Activated CD8-positive, alpha-beta T cell treated with anti-CD3 and anti-CD28 coated beads for 36 hours (primary cell): ENCODE data around the gene HNF1B. TPM values are rescaled to one million over a fixed set of nuclear protein-coding genes. Genes with fewer than 3 reads are reported as not detected.

Source experiments
- ATAC-seq: fragments of 200-7000 bp; cut with Tn5 transposase; one replicate; pipeline ENCODE4 v1.10.0; 2021; ENCODE audit warnings: mild to moderate bottlenecking, moderate library complexity
- CTCF ChIA-PET: fragments of 350-600 bp; sonication (Branson Sonifier 250); formaldehyde crosslinking; loops from one replicate; lab custom pipeline; 2021; ENCODE audit warnings: antibody characterized with exemption; lab: Charles Lee
- POLR2A ChIA-PET: fragments of 350-600 bp; sonication (Branson Sonifier 250); formaldehyde crosslinking; loops from one replicate; lab custom pipeline; 2021; ENCODE audit warnings: antibody characterized with exemption; lab: Charles Lee
- DNase-seq: peaks from one replicate; pipeline ENCODE4 v3.0.0-alpha.2; 2020
- H3K27ac Mint-ChIP-seq: one replicate; pipeline ENCODE4 v1.8.0; 2021; ENCODE audit warnings: mild to moderate bottlenecking, mixed read lengths
- H3K27me3 Mint-ChIP-seq: one replicate; pipeline ENCODE4 v1.8.0; 2021; ENCODE audit warnings: mixed read lengths
- H3K36me3 Mint-ChIP-seq: one replicate; pipeline ENCODE4 v1.8.0; 2021; ENCODE audit warnings: low read depth, mixed read lengths
- H3K4me1 Mint-ChIP-seq: one replicate; pipeline ENCODE4 v1.8.0; 2021; ENCODE audit warnings: low read depth, mixed read lengths
- H3K4me3 Mint-ChIP-seq: one replicate; pipeline ENCODE4 v1.8.0; 2021; ENCODE audit warnings: mild to moderate bottlenecking, moderate library complexity, mixed read lengths
- H3K9me3 Mint-ChIP-seq: one replicate; pipeline ENCODE4 v1.8.0; 2021; ENCODE audit warnings: mixed read lengths
- CTCF ChIP-seq: fragments of 200-600 bp; IDR thresholded peaks from one replicate; pipeline ENCODE4 v1.8.0; 2022; ENCODE audit warnings: antibody characterized with exemption, mild to moderate bottlenecking
- intact Hi-C: fragments of 100-400 bp; cut with micrococcal nuclease; formaldehyde crosslinking; loops from one replicate; pipeline ENCODE4 v1.10.0; 2022
- total RNA-seq, 2 experiments: library from RNA; stranded (reverse); gene quantifications; one replicate each; pipeline ENCODE4 v1.2.3, GENCODE V29; 2021

The HNF1B gene
- total RNA-seq, 2 experiments from 2014 or later, result 0.59 to 0.60 TPM

GRCh38 chr17:37717627-37718323, 27.1 kb downstream of the HNF1B start:
- no peak for TF ChIP-seq CTCF
- CTCF ChIA-PET, result interaction anchor here (0.8 to 1.5 kb wide), 7 partner anchors 15 to 98 kb away, joined by 3 to 4 read pairs (median 3); no protein-coding TSS in a partner anchor
- peaks cover 7% of the 10 kb centered on the region for H3K27me3 Mint-ChIP-seq
- peaks cover 2% of the 10 kb centered on the region for H3K9me3 Mint-ChIP-seq
- H3K4me1 Mint-ChIP-seq, result peaks cover 17% of the 10 kb centered on the region
- POLR2A ChIA-PET, result interaction anchor here (0.6 to 1.0 kb wide), 3 partner anchors 16 to 626 kb away, joined by 3 read pairs; no protein-coding TSS in a partner anchor
- no peak for DNase-seq
- no peaks in the 10 kb centered on the region for H3K36me3 Mint-ChIP-seq
- no peak overlapping the region for H3K4me3 Mint-ChIP-seq
- intact Hi-C loops, result no loop called here
- ATAC-seq, result peak; percentile 20
- H3K27ac Mint-ChIP-seq, result peak overlapping the region; percentile 55

GRCh38 chr17:37714897-37715296, 30.0 kb downstream of the HNF1B start:
- Mint-ChIP-seq H3K4me3 (no peak overlapping the region), H3K4me1 (peaks cover 15% of the 10 kb centered on the region), H3K27ac (no peak overlapping the region), H3K27me3 (peaks cover 14% of the 10 kb centered on the region), H3K36me3 (no peaks in the 10 kb centered on the region), H3K9me3 (peaks cover 2% of the 10 kb centered on the region)
- ATAC-seq, result no peak
- no peak for TF ChIP-seq CTCF
- ChIA-PET POLR2A (no interaction called here), CTCF (no interaction called here)
- intact Hi-C loops, result loop anchor here (5.0 kb wide), 1 partner anchor 57 kb away; no protein-coding TSS in a partner anchor
- DNase-seq, result no peak

GRCh38 chr17:37713624-37714023, 31.2 kb downstream of the HNF1B start:
- ATAC-seq, result no peak
- Mint-ChIP-seq H3K9me3 (peaks cover 1% of the 10 kb centered on the region), H3K4me3 (no peak overlapping the region), H3K27ac (no peak overlapping the region), H3K27me3 (peaks cover 16% of the 10 kb centered on the region), H3K36me3 (no peaks in the 10 kb centered on the region), H3K4me1 (peaks cover 17% of the 10 kb centered on the region)
- intact Hi-C loops, result loop anchor here (5.0 kb wide), 1 partner anchor 59 kb away; no protein-coding TSS in a partner anchor
- ChIA-PET POLR2A (interaction anchor here (0.6 kb wide), 1 partner anchor 177 kb away, joined by 3 read pairs; no protein-coding TSS in a partner anchor), CTCF (no interaction called here)
- DNase-seq, result no peak
- TF ChIP-seq CTCF, result no peak

GRCh38 chr17:37713028-37713431, 31.8 kb downstream of the HNF1B start:
- ATAC-seq, result no peak
- CTCF ChIA-PET, result no interaction called here
- TF ChIP-seq CTCF, result no peak

GRCh38 chr17:37711113-37711512, 33.7 kb downstream of the HNF1B start:
- no peak for ATAC-seq
- intact Hi-C loops, result loop anchor here (5.0 kb wide), 1 partner anchor 61 kb away; no protein-coding TSS in a partner anchor
- CTCF ChIA-PET, result interaction anchor here (0.9 kb wide), 2 partner anchors 29 to 105 kb away, joined by 3 to 4 read pairs; no protein-coding TSS in a partner anchor
- H3K9me3 Mint-ChIP-seq, result no peaks in the 10 kb centered on the region
- H3K27me3 Mint-ChIP-seq, result peaks cover 18% of the 10 kb centered on the region
- H3K4me1 Mint-ChIP-seq, result peaks cover 2% of the 10 kb centered on the region
- no peak overlapping the region for H3K27ac Mint-ChIP-seq
- POLR2A ChIA-PET, result interaction anchor here (1.0 to 1.1 kb wide), 2 partner anchors 11 to 44 kb away, joined by 3 read pairs; no protein-coding TSS in a partner anchor
- no peak for DNase-seq
- TF ChIP-seq CTCF, result no peak
- H3K4me3 Mint-ChIP-seq, result no peak overlapping the region
- H3K36me3 Mint-ChIP-seq, result no peaks in the 10 kb centered on the region

More at GRCh38 chr17:37713028-37713431, 31.8 kb downstream of the HNF1B start:
- Mint-ChIP-seq H3K27me3 (peaks cover 16% of the 10 kb centered on the region), H3K4me1 (peaks cover 11% of the 10 kb centered on the region), H3K27ac (no peak overlapping the region), H3K36me3 (no peaks in the 10 kb centered on the region), H3K9me3 (no peaks in the 10 kb centered on the region), H3K4me3 (no peak overlapping the region)
- intact Hi-C loops, result loop anchor here (5.0 kb wide), 1 partner anchor 59 kb away; no protein-coding TSS in a partner anchor
- DNase-seq, result no peak
- POLR2A ChIA-PET, result no interaction called here
